OCI-LY1 (cell line): ENCODE data around the gene TIGD7.

Experiments used
- EZH2 ChIP-seq: fragments of 200-600 bp; sonication (generic), shearing (Covaris generic); IDR thresholded peaks from 2 replicates; pipeline ENCODE4 v1.8.0; 2017; ENCODE audit warnings: borderline replicate concordance, mixed run types, mild to moderate bottlenecking, antibody characterized with exemption, low read length, moderate library complexity, mixed read lengths
- TF ChIP-seq, protein P1 (sequence below): fragments of 200-600 bp; sonication (generic), shearing (Covaris generic); IDR thresholded peaks from 2 replicates; pipeline ENCODE4 v1.5.1; 2017; ENCODE audit warnings: mild to moderate bottlenecking, antibody characterized with exemption, low read length, moderate library complexity, mixed read lengths

DNA sequence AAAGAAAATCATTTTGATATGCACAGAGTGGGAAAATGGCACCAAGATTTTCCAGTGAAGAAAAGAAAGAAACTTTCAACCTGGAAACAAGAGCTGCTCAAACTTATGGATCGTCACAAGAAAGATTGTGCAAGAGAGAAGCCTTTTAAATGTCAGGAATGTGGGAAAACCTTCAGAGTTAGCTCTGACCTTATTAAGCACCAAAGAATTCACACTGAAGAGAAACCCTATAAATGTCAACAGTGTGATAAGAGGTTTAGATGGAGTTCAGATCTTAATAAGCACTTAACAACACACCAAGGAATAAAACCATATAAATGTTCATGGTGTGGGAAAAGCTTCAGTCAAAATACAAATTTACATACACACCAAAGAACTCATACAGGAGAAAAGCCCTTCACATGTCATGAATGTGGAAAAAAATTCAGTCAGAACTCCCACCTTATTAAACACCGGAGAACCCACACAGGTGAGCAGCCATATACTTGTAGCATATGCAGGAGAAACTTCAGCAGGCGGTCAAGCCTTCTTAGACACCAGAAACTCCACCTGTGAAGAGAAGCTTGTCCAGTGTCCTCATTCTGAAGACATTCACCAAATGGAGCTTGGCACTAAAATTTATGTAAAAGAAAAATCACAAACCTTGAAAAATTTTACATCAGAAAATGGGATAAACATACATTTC, 12.2 kb upstream of the TIGD7 start:
- TF ChIP-seq EZH2, result no peak
- TF ChIP-seq, protein P1, sequence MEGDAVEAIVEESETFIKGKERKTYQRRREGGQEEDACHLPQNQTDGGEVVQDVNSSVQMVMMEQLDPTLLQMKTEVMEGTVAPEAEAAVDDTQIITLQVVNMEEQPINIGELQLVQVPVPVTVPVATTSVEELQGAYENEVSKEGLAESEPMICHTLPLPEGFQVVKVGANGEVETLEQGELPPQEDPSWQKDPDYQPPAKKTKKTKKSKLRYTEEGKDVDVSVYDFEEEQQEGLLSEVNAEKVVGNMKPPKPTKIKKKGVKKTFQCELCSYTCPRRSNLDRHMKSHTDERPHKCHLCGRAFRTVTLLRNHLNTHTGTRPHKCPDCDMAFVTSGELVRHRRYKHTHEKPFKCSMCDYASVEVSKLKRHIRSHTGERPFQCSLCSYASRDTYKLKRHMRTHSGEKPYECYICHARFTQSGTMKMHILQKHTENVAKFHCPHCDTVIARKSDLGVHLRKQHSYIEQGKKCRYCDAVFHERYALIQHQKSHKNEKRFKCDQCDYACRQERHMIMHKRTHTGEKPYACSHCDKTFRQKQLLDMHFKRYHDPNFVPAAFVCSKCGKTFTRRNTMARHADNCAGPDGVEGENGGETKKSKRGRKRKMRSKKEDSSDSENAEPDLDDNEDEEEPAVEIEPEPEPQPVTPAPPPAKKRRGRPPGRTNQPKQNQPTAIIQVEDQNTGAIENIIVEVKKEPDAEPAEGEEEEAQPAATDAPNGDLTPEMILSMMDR, result no peak
